ENCODE data around the gene PJVK. TPM values are rescaled to one million over a fixed set of nuclear protein-coding genes. Genes with fewer than 3 reads are reported as not detected.
A peak's percentile ranks its signal among the peaks of the same experiment; 100 is the strongest.

Gene PJVK
- total and polyA plus RNA-seq, 2 of the 13 experiments (the other 11 are each of a cell fraction or from before 2014, with no cell fraction given), result 1.2 to 2.6 TPM

DNA sequence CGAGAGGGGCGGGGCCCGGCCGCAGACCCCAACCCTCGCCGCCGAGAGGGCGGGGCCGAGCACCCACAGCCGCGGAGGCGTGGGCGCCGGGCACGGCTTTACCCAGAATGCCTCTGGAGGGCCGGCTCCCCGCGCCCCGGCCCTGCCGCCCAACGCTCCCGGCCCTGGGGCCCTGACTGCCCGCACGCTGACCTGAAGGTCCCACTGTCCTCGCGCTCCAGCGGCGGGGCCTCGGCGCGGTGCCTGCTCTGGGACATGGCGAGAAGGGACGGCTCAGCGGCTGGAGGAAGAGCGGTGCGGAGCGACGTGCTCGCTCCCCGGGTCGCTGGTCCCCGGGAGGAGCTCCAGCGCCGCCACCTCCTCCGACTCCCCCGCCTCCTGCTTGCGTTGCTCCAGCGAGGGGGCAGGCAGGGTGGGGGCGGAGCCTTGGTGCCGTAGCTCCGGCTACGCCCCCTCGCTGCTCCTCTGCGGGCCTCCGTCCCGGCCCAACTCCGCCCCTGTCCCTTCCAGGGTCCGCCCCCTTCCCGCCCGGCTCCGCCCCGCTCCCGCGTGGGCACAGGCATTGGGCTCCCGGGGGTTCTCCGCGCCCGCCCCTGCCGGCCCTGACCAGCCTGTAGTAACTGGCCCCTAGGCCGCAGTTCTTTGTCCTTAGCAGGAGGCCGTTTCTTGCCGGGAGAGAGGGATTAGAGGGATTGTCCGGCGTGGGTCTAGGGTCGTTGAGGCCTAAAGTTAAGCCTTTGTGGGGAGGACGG is at the start of gene PJVK, which contains the start of gene PRKRA (continued):
- TF ChIP-seq, protein P1, sequence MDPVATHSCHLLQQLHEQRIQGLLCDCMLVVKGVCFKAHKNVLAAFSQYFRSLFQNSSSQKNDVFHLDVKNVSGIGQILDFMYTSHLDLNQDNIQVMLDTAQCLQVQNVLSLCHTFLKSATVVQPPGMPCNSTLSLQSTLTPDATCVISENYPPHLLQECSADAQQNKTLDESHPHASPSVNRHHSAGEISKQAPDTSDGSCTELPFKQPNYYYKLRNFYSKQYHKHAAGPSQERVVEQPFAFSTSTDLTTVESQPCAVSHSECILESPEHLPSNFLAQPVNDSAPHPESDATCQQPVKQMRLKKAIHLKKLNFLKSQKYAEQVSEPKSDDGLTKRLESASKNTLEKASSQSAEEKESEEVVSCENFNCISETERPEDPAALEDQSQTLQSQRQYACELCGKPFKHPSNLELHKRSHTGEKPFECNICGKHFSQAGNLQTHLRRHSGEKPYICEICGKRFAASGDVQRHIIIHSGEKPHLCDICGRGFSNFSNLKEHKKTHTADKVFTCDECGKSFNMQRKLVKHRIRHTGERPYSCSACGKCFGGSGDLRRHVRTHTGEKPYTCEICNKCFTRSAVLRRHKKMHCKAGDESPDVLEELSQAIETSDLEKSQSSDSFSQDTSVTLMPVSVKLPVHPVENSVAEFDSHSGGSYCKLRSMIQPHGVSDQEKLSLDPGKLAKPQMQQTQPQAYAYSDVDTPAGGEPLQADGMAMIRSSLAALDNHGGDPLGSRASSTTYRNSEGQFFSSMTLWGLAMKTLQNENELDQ (CRISPR knock-in tag; IDR thresholded peaks at IDR 0.05; ENCODE audit: borderline replicate concordance), result no peak
- TF ChIP-seq CHCHD3 (CRISPR knock-in tag; IDR thresholded peaks at IDR 0.05) (peak; percentile 90), KAT8 (CRISPR knock-in tag; IDR thresholded peaks at IDR 0.05) (peak; percentile 88), CBX2 (IDR thresholded peaks at IDR 0.05; ENCODE audit: low read depth, low read length) (no peak), CBX2 (CRISPR knock-in tag; IDR thresholded peaks at IDR 0.05; ENCODE audit: low read depth) (peak; percentile 74; the same call in 1 of the 2 replicates), ZNF598 (CRISPR knock-in tag; IDR thresholded peaks at IDR 0.05; ENCODE audit: borderline replicate concordance) (peak; percentile 65; the same call in 1 of the 2 replicates), REPIN1 (CRISPR knock-in tag; IDR thresholded peaks at IDR 0.05; ENCODE audit: borderline replicate concordance, low read depth) (peak; percentile 90; the same call in 1 of the 2 replicates), SIX1 (CRISPR knock-in tag; IDR thresholded peaks at IDR 0.05; ENCODE audit: borderline replicate concordance) (no peak), ZNF292 (CRISPR knock-in tag; IDR thresholded peaks at IDR 0.05; ENCODE audit: borderline replicate concordance, low read depth) (peak; percentile 41; the same call in 1 of the 2 replicates), RFX3 (CRISPR knock-in tag; IDR thresholded peaks at IDR 0.05) (no peak), MYNN (CRISPR knock-in tag; IDR thresholded peaks at IDR 0.05; ENCODE audit: low read depth) (no peak; the same call in 1 of the 2 replicates), ZNF709 (CRISPR knock-in tag; IDR thresholded peaks at IDR 0.05) (peak; percentile 90; the same call in 1 of the 2 replicates), ZNF264 (CRISPR knock-in tag; IDR thresholded peaks at IDR 0.05) (peak; percentile 93), STAT5B (CRISPR knock-in tag; IDR thresholded peaks at IDR 0.05) (peak; percentile 87), NCOA5 (CRISPR knock-in tag; IDR thresholded peaks at IDR 0.05) (no peak)
- TF ChIP-seq, protein P2, sequence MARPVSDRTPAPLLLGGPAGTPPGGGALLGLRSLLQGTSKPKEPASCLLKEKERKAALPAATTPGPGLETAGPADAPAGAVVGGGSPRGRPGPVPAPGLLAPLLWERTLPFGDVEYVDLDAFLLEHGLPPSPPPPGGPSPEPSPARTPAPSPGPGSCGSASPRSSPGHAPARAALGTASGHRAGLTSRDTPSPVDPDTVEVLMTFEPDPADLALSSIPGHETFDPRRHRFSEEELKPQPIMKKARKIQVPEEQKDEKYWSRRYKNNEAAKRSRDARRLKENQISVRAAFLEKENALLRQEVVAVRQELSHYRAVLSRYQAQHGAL (CRISPR knock-in tag; IDR thresholded peaks at IDR 0.05; ENCODE audit: not compliant biosample characterization), result no peak
- TF ChIP-seq, protein P3, sequence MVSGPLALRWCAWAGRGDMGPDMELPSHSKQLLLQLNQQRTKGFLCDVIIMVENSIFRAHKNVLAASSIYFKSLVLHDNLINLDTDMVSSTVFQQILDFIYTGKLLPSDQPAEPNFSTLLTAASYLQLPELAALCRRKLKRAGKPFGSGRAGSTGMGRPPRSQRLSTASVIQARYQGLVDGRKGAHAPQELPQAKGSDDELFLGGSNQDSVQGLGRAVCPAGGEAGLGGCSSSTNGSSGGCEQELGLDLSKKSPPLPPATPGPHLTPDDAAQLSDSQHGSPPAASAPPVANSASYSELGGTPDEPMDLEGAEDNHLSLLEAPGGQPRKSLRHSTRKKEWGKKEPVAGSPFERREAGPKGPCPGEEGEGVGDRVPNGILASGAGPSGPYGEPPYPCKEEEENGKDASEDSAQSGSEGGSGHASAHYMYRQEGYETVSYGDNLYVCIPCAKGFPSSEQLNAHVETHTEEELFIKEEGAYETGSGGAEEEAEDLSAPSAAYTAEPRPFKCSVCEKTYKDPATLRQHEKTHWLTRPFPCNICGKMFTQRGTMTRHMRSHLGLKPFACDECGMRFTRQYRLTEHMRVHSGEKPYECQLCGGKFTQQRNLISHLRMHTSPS (CRISPR knock-in tag; IDR thresholded peaks at IDR 0.05; ENCODE audit: low read depth), result no peak; the same call in none of the 2 replicates
- TF ChIP-seq, protein P4, sequence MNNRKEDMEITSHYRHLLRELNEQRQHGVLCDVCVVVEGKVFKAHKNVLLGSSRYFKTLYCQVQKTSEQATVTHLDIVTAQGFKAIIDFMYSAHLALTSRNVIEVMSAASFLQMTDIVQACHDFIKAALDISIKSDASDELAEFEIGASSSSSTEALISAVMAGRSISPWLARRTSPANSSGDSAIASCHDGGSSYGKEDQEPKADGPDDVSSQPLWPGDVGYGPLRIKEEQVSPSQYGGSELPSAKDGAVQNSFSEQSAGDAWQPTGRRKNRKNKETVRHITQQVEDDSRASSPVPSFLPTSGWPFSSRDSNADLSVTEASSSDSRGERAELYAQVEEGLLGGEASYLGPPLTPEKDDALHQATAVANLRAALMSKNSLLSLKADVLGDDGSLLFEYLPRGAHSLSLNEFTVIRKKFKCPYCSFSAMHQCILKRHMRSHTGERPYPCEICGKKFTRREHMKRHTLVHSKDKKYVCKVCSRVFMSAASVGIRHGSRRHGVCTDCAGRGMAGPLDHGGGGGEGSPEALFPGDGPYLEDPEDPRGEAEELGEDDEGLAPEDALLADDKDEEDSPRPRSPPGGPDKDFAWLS (CRISPR knock-in tag; IDR thresholded peaks at IDR 0.05; ENCODE audit: borderline replicate concordance), result no peak
- TF ChIP-seq, protein P5, sequence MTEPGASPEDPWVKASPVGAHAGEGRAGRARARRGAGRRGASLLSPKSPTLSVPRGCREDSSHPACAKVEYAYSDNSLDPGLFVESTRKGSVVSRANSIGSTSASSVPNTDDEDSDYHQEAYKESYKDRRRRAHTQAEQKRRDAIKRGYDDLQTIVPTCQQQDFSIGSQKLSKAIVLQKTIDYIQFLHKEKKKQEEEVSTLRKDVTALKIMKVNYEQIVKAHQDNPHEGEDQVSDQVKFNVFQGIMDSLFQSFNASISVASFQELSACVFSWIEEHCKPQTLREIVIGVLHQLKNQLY (CRISPR knock-in tag; IDR thresholded peaks at IDR 0.05), result peak; percentile 65; the same call in 1 of the 2 replicates
- TF ChIP-seq, protein P6, sequence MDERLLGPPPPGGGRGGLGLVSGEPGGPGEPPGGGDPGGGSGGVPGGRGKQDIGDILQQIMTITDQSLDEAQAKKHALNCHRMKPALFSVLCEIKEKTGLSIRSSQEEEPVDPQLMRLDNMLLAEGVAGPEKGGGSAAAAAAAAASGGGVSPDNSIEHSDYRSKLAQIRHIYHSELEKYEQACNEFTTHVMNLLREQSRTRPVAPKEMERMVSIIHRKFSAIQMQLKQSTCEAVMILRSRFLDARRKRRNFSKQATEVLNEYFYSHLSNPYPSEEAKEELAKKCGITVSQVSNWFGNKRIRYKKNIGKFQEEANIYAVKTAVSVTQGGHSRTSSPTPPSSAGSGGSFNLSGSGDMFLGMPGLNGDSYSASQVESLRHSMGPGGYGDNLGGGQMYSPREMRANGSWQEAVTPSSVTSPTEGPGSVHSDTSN (CRISPR knock-in tag; IDR thresholded peaks at IDR 0.05), result no peak
